DMS53 treated with DMSO at 0.1 percent for 48 hours (cell line): ENCODE measurements around the gene IGFBP2.

Source experiments
- DNase-seq: peaks from one replicate; lab custom pipeline; 2025; ENCODE audit not compliant: unreplicated experiment; lab: John Stamatoyannopoulos, UW

Gene IGFBP2

GRCh38 chr2:216636551-216637450, 3.6 kb downstream of the IGFBP2 start:
- no peak for DNase-seq

- DNase-seq, result no peak
Observed at GRCh38 chr2:216637472-216637871, 4.3 kb downstream of the IGFBP2 start.

GRCh38 chr2:216643986-216644659, 10.9 kb downstream of the IGFBP2 start:
- no peak for DNase-seq

GRCh38 chr2:216644842-216645635, 11.8 kb downstream of the IGFBP2 start:
- DNase-seq, result no peak

GRCh38 chr2:216645636-216645950, 12.4 kb downstream of the IGFBP2 start:
- no peak for DNase-seq

- DNase-seq, result no peak
Observed at GRCh38 chr2:216646116-216646515, 12.9 kb downstream of the IGFBP2 start.

- DNase-seq, result no peak
Observed at GRCh38 chr2:216648105-216648504, 14.9 kb downstream of the IGFBP2 start.

- no peak for DNase-seq
Observed at GRCh38 chr2:216649574-216649973, 16.4 kb downstream of the IGFBP2 start.

- DNase-seq, result no peak
Observed at GRCh38 chr2:216650626-216651257, 17.5 kb downstream of the IGFBP2 start.

- DNase-seq, result no peak
Observed at GRCh38 chr2:216651351-216651881, 18.2 kb downstream of the IGFBP2 start.

GRCh38 chr2:216652566-216652965, 19.3 kb downstream of the IGFBP2 start:
- DNase-seq, result no peak

GRCh38 chr2:216653093-216653799, 20.0 kb downstream of the IGFBP2 start:
- DNase-seq, result no peak

- no peak for DNase-seq
Observed at GRCh38 chr2:216653931-216654365, 20.7 kb downstream of the IGFBP2 start.

- no peak for DNase-seq
Observed at GRCh38 chr2:216654528-216655052, 21.4 kb downstream of the IGFBP2 start.

- no peak for DNase-seq
Observed at GRCh38 chr2:216657086-216657855, 24.1 kb downstream of the IGFBP2 start.

- no peak for DNase-seq
Observed at GRCh38 chr2:216657980-216658379, 24.8 kb downstream of the IGFBP2 start.

GRCh38 chr2:216658757-216659156, 25.5 kb downstream of the IGFBP2 start:
- no peak for DNase-seq

GRCh38 chr2:216659276-216659675, 26.1 kb downstream of the IGFBP2 start:
- DNase-seq, result no peak

GRCh38 chr2:216660496-216660895, 27.3 kb downstream of the IGFBP2 start:
- DNase-seq, result no peak
